ENCODE data around the gene CMC4.

Gene CMC4

DNA sequence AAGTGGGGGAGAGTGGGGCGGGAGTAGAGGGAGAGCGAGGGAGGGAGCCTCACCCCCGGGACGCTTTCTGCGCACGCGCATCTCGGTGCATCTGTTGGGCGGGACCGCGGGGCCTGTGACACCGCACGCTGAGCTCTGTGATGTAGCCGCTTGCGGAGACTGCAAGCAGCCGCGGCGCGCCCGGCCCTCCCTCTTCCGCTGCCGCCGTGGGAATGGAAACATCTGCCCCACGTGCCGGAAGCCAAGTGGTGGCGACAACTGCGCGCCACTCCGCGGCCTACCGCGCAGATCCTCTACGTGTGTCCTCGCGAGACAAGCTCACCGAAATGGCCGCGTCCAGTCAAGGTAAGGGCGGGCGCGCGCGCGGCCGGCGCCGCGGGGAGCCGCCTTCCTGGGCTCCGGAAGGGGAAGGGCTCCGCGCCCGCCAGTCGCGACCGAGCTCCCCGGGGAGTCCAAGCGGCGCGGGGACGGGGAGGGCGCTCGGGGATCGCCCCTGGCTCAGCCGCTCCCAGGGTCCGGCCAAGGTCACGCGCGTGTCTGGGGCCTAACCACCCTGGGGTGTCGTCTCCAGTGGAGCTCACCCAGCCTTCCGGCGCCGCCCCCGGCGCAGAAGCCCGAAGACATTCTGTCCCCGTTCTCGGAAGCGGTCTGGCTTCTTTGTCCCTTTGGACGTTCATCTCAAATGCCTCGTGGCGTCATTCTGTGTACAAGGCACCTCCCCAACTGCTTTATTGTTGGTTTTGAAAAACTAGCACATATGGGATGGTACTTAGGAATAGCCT lies 44.0 kb downstream of the CMC4 start, which contains the start of gene FUNDC2:
Gene FUNDC2, plus strand, starts transcription at position 118 of the 782 bp plus-strand sequence. Its CDS starts 95 bp downstream, at position 213.
- Histone ChIP-seq H3K27me3 (replicated peaks; ENCODE audit: control insufficient read depth, insufficient read depth, low read length) (no peaks in the 10 kb centered on the region), H3K36me3 (ENCODE audit: control insufficient read depth, insufficient read depth, low read length) (no peaks in the 10 kb centered on the region), H3K4me3 (replicated peaks; ENCODE audit: low read depth, low read length) (peak within 1 kb of the TSS; percentile 78)
- TF ChIP-seq, protein P1, sequence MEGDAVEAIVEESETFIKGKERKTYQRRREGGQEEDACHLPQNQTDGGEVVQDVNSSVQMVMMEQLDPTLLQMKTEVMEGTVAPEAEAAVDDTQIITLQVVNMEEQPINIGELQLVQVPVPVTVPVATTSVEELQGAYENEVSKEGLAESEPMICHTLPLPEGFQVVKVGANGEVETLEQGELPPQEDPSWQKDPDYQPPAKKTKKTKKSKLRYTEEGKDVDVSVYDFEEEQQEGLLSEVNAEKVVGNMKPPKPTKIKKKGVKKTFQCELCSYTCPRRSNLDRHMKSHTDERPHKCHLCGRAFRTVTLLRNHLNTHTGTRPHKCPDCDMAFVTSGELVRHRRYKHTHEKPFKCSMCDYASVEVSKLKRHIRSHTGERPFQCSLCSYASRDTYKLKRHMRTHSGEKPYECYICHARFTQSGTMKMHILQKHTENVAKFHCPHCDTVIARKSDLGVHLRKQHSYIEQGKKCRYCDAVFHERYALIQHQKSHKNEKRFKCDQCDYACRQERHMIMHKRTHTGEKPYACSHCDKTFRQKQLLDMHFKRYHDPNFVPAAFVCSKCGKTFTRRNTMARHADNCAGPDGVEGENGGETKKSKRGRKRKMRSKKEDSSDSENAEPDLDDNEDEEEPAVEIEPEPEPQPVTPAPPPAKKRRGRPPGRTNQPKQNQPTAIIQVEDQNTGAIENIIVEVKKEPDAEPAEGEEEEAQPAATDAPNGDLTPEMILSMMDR (IDR thresholded peaks at IDR 0.05; ENCODE audit: insufficient read depth, low read length, poor library complexity, severe bottlenecking): no peak
- peak; percentile 97 for DNase-seq (ENCODE audit: extremely low read depth, insufficient read length)

DNA sequence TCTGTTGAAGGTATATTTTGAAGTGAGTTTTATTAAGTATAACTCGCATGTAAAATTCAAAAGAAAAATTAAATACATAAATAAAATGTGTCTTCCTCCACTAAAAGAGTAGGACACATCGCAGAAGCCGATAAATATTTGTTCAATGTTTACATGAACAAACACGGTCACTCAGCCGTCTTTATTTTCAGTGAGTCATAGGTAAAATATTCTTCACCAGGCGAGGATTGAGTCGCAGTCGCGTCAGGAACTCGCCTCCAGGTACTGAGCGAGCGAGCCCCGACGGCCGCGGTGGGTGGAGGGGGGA lies 44.6 kb downstream of the CMC4 start:
- H3K4me3 ChIP-seq (replicated peaks; ENCODE audit: low read depth, low read length): peak overlapping the region; percentile 78
- TF ChIP-seq, protein P1 (IDR thresholded peaks at IDR 0.05; ENCODE audit: insufficient read depth, low read length, poor library complexity, severe bottlenecking): no peak
- H3K27me3 ChIP-seq (replicated peaks; ENCODE audit: control insufficient read depth, insufficient read depth, low read length): no peaks in the 10 kb centered on the region
- no peak for DNase-seq (ENCODE audit: extremely low read depth, insufficient read length)
- no peaks in the 10 kb centered on the region for H3K36me3 ChIP-seq (ENCODE audit: control insufficient read depth, insufficient read depth, low read length)

DNA sequence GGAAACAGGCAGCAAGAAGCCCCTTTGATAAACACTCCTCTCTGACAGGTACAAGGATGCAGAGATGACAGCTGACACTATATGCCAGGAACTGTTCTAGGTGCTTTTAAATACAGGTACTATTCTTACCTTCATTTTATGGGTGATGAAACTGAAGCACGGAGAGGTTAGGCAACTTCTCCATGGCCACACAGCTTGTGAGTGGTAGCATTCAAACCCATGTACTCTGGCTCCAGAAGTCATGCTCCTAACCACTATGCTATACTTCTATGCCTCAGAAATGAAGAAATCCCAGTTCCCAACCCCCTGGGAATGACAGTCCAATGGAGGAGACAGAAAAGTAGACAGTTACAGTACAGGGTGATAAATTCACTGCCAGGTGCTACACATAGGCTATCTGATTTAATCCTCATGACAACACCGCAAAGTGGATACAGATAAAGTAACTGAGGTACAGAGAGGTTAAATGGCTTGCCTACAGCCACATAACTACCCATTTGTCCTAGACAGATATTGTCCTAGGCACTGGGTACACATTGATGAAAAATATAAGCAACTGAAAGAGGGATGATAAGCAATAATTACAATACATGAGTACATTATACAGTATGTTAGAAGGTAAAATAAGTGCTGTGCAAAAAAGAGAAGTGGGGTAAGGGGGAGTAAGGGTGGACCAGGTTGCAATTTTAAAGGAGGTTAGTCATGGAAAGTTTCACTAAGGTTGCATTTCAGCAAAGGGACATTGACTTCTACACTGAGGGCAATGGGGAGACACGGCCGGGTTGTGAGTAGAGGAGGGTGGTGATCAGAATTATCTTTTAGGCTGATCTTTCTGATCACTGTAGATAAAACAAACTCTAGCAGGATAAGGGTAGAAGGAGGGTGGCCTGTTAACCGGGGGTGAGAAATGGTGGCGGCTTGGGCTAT lies 46.8 kb downstream of the CMC4 start:
- DNase-seq (ENCODE audit: extremely low read depth, insufficient read length): no peak
- H3K36me3 ChIP-seq (ENCODE audit: control insufficient read depth, insufficient read depth, low read length): no peaks in the 10 kb centered on the region

GRCh38 chrX:155022585-155022984 lies 48.4 kb downstream of the CMC4 start, which contains the start of gene F8:
Gene F8 (minus strand): TSS chrX:155022723. CDS start chrX:155022552, 171 bp downstream.
- Histone ChIP-seq H3K36me3 (ENCODE audit: control insufficient read depth, insufficient read depth, low read length) (no peaks in the 10 kb centered on the region), H3K27me3 (replicated peaks; ENCODE audit: control insufficient read depth, insufficient read depth, low read length) (no peaks in the 10 kb centered on the region), H3K4me3 (replicated peaks; ENCODE audit: low read depth, low read length) (no peak within 1 kb of the TSS)
- TF ChIP-seq, protein P1 (IDR thresholded peaks at IDR 0.05; ENCODE audit: insufficient read depth, low read length, poor library complexity, severe bottlenecking): no peak
- DNase-seq (ENCODE audit: extremely low read depth, insufficient read length): no peak

More for the DNA sequence above, 46.8 kb downstream of the CMC4 start:
- no peak overlapping the region for H3K4me3 ChIP-seq (replicated peaks; ENCODE audit: low read depth, low read length)
- TF ChIP-seq, protein P1 (IDR thresholded peaks at IDR 0.05; ENCODE audit: insufficient read depth, low read length, poor library complexity, severe bottlenecking): no peak
- no peaks in the 10 kb centered on the region for H3K27me3 ChIP-seq (replicated peaks; ENCODE audit: control insufficient read depth, insufficient read depth, low read length)

DNA sequence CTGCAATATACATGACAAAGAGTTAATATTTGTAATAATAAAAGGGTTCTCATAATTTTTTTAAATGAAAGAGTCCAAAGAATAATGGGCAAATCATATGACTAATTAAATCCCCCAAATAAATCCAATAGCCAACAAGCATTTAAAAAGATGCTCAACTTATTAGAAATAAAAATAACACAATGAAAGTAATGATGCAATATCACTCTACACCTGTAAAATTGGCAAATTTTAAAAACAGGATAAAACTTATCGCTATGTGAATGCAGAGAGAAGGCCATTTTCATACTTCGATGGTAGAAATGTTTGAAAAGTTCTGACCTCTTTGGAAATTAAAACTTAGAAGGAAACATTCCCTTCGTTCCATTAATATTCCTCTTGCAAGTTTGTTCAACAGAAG lies 50.3 kb downstream of the CMC4 start:
- no peaks in the 10 kb centered on the region for H3K27me3 ChIP-seq (replicated peaks; ENCODE audit: control insufficient read depth, insufficient read depth, low read length)
- TF ChIP-seq, protein P1 (IDR thresholded peaks at IDR 0.05; ENCODE audit: insufficient read depth, low read length, poor library complexity, severe bottlenecking): no peak
- no peak for DNase-seq (ENCODE audit: extremely low read depth, insufficient read length)
- H3K36me3 ChIP-seq (ENCODE audit: control insufficient read depth, insufficient read depth, low read length): no peaks in the 10 kb centered on the region
- no peak overlapping the region for H3K4me3 ChIP-seq (replicated peaks; ENCODE audit: low read depth, low read length)

Measured in GM06990 (cell line).